Measurements from ENCODE around the gene TAF7L.

TAF7L gene

GRCh38 chrX:101252634-101253033 lies 38.5 kb downstream of the TAF7L start:
- TF ChIP-seq GLI2 (tag by site-specific recombination; IDR thresholded peaks at IDR 0.05; ENCODE audit: borderline replicate concordance, low read depth) (no peak), ZNF555 (tag by site-specific recombination; conservative IDR thresholded peaks at IDR 0.05) (no peak), PRDM6 (tag by site-specific recombination; IDR thresholded peaks at IDR 0.05) (no peak), ZNF513 (tag by site-specific recombination; IDR thresholded peaks at IDR 0.05) (no peak), ZNF174 (tag by site-specific recombination; IDR thresholded peaks at IDR 0.05) (no peak), ZNF701 (tag by site-specific recombination; IDR thresholded peaks at IDR 0.05) (no peak), ZNF335 (tag by site-specific recombination; conservative IDR thresholded peaks at IDR 0.05) (no peak), ZNF202 (tag by site-specific recombination; IDR thresholded peaks at IDR 0.05; ENCODE audit: borderline replicate concordance) (no peak), ZIC2 (tag by site-specific recombination; IDR thresholded peaks at IDR 0.05) (no peak), SALL2 (tag by site-specific recombination; IDR thresholded peaks at IDR 0.05; ENCODE audit: borderline replicate concordance) (no peak), ZNF670 (tag by site-specific recombination; IDR thresholded peaks at IDR 0.05; ENCODE audit: low read depth) (no peak), ZBTB1 (tag by site-specific recombination; IDR thresholded peaks at IDR 0.05) (no peak), SP7 (tag by site-specific recombination; IDR thresholded peaks at IDR 0.05) (no peak), ZNF280C (tag by site-specific recombination; IDR thresholded peaks at IDR 0.05) (no peak), ZFP37 (tag by site-specific recombination; IDR thresholded peaks at IDR 0.05) (no peak), INSM2 (tag by site-specific recombination; IDR thresholded peaks at IDR 0.05) (no peak)
- H3K4me1 ChIP-seq (ENCODE audit: control insufficient read depth, insufficient read depth, low read length), result no peaks in the 10 kb centered on the region
- ChIA-PET POLR2A (no interaction called here), CTCF (no interaction called here)
- H3K4me3 ChIP-seq (ENCODE audit: low read depth, low read length), result no peak overlapping the region
- no peak overlapping the region for H3K27ac ChIP-seq (ENCODE audit: extremely low read depth, low read depth, low read length)
- no peaks in the 10 kb centered on the region for H3K36me3 ChIP-seq (ENCODE audit: control insufficient read depth in 2 of 2, insufficient read depth in 1 of 2, low read length in 2 of 2)
- no peaks in the 10 kb centered on the region for H3K9me3 ChIP-seq (ENCODE audit: control insufficient read depth, insufficient read depth, low read depth, low read length)

GRCh38 chrX:101241531-101241930 lies 49.6 kb downstream of the TAF7L start:
- no peak overlapping the region for H3K4me3 ChIP-seq (ENCODE audit: low read depth, low read length)
- H3K9me3 ChIP-seq (ENCODE audit: control insufficient read depth, insufficient read depth, low read depth, low read length), result no peaks in the 10 kb centered on the region
- POLR2A ChIA-PET, result no interaction called here
- no peaks in the 10 kb centered on the region for H3K4me1 ChIP-seq (ENCODE audit: control insufficient read depth, insufficient read depth, low read length)
- H3K27ac ChIP-seq (ENCODE audit: extremely low read depth, low read depth, low read length), result no peak overlapping the region
- H3K36me3 ChIP-seq (ENCODE audit: control insufficient read depth in 2 of 2, insufficient read depth in 1 of 2, low read length in 2 of 2), result no peaks in the 10 kb centered on the region
- CTCF ChIA-PET, result no interaction called here
- TF ChIP-seq ZNF324 (tag by site-specific recombination; IDR thresholded peaks at IDR 0.05) (no peak), ZNF280D (tag by site-specific recombination; IDR thresholded peaks at IDR 0.05) (no peak), GLI2 (tag by site-specific recombination; IDR thresholded peaks at IDR 0.05; ENCODE audit: borderline replicate concordance, low read depth) (no peak), ZBTB11 (tag by site-specific recombination; conservative IDR thresholded peaks at IDR 0.05; ENCODE audit: low read depth) (no peak), ZBTB20 (tag by site-specific recombination; IDR thresholded peaks at IDR 0.05) (no peak)

Data from HEK293 (cell line).